ENCODE results near the gene PATJ.

GRCh38 chr1:61887931-61888564, 145.8 kb downstream of the PATJ start:
- no peak for TF ChIP-seq SMC3 (IDR thresholded peaks at IDR 0.05; ENCODE audit: low read depth, low read length)
- no peak for TF ChIP-seq CTCF (IDR thresholded peaks at IDR 0.05)
- no peak for TF ChIP-seq CHD2 (IDR thresholded peaks at IDR 0.05; ENCODE audit: low read length, partially characterized antibody)
- TF ChIP-seq SIN3A (IDR thresholded peaks at IDR 0.05; ENCODE audit: borderline replicate concordance, low read depth, low read length): no peak
- TF ChIP-seq MXI1 (IDR thresholded peaks at IDR 0.05; ENCODE audit: low read depth, low read length): no peak
- TF ChIP-seq, protein P1, sequence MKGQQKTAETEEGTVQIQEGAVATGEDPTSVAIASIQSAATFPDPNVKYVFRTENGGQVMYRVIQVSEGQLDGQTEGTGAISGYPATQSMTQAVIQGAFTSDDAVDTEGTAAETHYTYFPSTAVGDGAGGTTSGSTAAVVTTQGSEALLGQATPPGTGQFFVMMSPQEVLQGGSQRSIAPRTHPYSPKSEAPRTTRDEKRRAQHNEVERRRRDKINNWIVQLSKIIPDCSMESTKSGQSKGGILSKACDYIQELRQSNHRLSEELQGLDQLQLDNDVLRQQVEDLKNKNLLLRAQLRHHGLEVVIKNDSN (IDR thresholded peaks at IDR 0.05; ENCODE audit: borderline replicate concordance, low read depth): no peak
- no peak for TF ChIP-seq REST (IDR thresholded peaks at IDR 0.05; ENCODE audit: low read depth, low read length)
- TF ChIP-seq NRF1 (IDR thresholded peaks at IDR 0.05; ENCODE audit: low read depth, low read length): no peak
- no peak for TF ChIP-seq YY1 (IDR thresholded peaks at IDR 0.05; ENCODE audit: low read depth)
- TF ChIP-seq POLR2AphosphoS5 (IDR thresholded peaks at IDR 0.05; ENCODE audit: low read depth, low read length): no peak
- no peak for TF ChIP-seq EP300 (IDR thresholded peaks at IDR 0.05; ENCODE audit: borderline replicate concordance in 1 of 2, low read depth in 1 of 2, low read length in 1 of 2)
- no peak for TF ChIP-seq EZH2phosphoT487 (IDR thresholded peaks at IDR 0.05; ENCODE audit: borderline replicate concordance, low read depth)
- TF ChIP-seq, protein P2, sequence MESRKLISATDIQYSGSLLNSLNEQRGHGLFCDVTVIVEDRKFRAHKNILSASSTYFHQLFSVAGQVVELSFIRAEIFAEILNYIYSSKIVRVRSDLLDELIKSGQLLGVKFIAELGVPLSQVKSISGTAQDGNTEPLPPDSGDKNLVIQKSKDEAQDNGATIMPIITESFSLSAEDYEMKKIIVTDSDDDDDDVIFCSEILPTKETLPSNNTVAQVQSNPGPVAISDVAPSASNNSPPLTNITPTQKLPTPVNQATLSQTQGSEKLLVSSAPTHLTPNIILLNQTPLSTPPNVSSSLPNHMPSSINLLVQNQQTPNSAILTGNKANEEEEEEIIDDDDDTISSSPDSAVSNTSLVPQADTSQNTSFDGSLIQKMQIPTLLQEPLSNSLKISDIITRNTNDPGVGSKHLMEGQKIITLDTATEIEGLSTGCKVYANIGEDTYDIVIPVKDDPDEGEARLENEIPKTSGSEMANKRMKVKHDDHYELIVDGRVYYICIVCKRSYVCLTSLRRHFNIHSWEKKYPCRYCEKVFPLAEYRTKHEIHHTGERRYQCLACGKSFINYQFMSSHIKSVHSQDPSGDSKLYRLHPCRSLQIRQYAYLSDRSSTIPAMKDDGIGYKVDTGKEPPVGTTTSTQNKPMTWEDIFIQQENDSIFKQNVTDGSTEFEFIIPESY (IDR thresholded peaks at IDR 0.05; ENCODE audit: borderline replicate concordance, low read depth): no peak

All from SK-N-SH (cell line).